Type B pancreatic cell (in vitro differentiated cells): ENCODE data around the gene ACOT4. TPM values are rescaled to one million over a fixed set of nuclear protein-coding genes. Genes with fewer than 3 reads are reported as not detected.
"Not testable (repeated sequence)": the region's sequence is repeated elsewhere in the genome, so short reads cannot be mapped to it uniquely, and the experiment has no call there.

Experiments used
- DNase-seq: peaks from one replicate; pipeline ENCODE4 v3.0.0; 2021; ENCODE audit warnings: mixed read lengths; ENCODE audit not compliant: unreplicated experiment; ENCODE audit errors: extremely low spot score
- H3K27ac Mint-ChIP-seq: 2 replicates; pipeline ENCODE4 v1.8.0; 2021; ENCODE audit warnings: mild to moderate bottlenecking, mixed read lengths
- H3K27me3 Mint-ChIP-seq: 2 replicates; pipeline ENCODE4 v1.8.0; 2021; ENCODE audit warnings: mixed read lengths
- H3K36me3 Mint-ChIP-seq: 2 replicates; pipeline ENCODE4 v1.8.0; 2021; ENCODE audit warnings: mixed read lengths
- H3K4me1 Mint-ChIP-seq: one replicate; pipeline ENCODE4 v1.8.0; 2021; ENCODE audit warnings: mixed read lengths; ENCODE audit not compliant: unreplicated experiment
- H3K4me3 Mint-ChIP-seq: 2 replicates; pipeline ENCODE4 v1.8.0; 2021; ENCODE audit warnings: mild to moderate bottlenecking, mixed read lengths
- H3K9me3 Mint-ChIP-seq: 2 replicates; pipeline ENCODE4 v1.8.0; 2021; ENCODE audit warnings: mixed read lengths
- CTCF ChIP-seq: fragments of 200-600 bp; sonication (generic); conservative IDR thresholded peaks from 2 replicates; pipeline ENCODE4 v1.5.0; 2021; ENCODE audit warnings: antibody characterized with exemption, mild to moderate bottlenecking
- long read RNA-seq: library from polyadenylated mRNA; unstranded; transcript quantifications from one replicate; pipeline ENCODE4 v2.0.0, GENCODE V29; 2020
- total RNA-seq: library from RNA; stranded (reverse); gene quantifications from 2 replicates; pipeline ENCODE4 v1.2.1, GENCODE V29; 2021; ENCODE audit warnings: low replicate concordance

ACOT4 gene, protein sequence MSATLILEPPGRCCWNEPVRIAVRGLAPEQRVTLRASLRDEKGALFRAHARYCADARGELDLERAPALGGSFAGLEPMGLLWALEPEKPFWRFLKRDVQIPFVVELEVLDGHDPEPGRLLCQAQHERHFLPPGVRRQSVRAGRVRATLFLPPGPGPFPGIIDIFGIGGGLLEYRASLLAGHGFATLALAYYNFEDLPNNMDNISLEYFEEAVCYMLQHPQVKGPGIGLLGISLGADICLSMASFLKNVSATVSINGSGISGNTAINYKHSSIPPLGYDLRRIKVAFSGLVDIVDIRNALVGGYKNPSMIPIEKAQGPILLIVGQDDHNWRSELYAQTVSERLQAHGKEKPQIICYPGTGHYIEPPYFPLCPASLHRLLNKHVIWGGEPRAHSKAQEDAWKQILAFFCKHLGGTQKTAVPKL
- 0.99 and 1.9 TPM in 2 replicates for total RNA-seq
- long read RNA-seq, transcript ACOT4-201 (3 exons, 2,362 nt), result major isoform, 8 of 11 reads
- long read RNA-seq, partial matches to known transcripts, result 0 of 11 reads
- long read RNA-seq, other reads (novel, unspliced or antisense), result 3 of 11 reads

DNA sequence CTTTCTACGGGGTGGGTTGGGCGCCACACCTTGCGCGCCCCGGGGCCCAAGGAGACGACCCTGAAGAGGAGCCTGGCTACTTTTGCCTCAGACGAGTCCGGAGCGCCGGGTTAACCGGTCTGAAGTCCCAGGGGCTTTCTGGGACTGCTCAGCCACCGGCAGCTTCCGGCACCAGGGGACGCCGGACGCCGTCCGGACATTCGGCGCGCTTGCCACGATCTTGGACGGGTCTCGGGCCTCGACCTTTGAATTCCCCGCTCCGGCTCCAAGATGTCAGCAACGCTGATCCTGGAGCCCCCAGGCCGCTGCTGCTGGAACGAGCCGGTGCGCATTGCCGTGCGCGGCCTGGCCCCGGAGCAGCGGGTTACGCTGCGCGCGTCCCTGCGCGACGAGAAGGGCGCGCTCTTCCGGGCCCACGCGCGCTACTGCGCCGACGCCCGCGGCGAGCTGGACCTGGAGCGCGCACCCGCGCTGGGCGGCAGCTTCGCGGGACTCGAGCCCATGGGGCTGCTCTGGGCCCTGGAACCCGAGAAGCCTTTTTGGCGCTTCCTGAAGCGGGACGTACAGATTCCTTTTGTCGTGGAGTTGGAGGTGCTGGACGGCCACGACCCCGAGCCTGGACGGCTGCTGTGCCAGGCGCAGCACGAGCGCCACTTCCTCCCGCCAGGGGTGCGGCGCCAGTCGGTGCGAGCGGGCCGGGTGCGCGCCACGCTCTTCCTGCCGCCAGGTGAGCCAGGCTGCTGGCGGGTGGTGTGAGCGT lies at the start of gene ACOT4:
TSS of gene ACOT4 (plus strand) at position 184 of the 760 bp plus-strand sequence. CDS start at position 271, 87 bp downstream.
- TF ChIP-seq CTCF, result peak; percentile 52
- peak within 1 kb of the TSS; percentile 83 for H3K4me3 Mint-ChIP-seq
- no peaks in the 10 kb centered on the region for H3K36me3 Mint-ChIP-seq
- no peak for DNase-seq
- no peaks in the 10 kb centered on the region for H3K9me3 Mint-ChIP-seq
- H3K27me3 Mint-ChIP-seq, result peaks cover 5% of the 10 kb centered on the region
- no peaks in the 10 kb centered on the region for H3K4me1 Mint-ChIP-seq
- peak within 1 kb of the TSS; percentile 44 for H3K27ac Mint-ChIP-seq

DNA sequence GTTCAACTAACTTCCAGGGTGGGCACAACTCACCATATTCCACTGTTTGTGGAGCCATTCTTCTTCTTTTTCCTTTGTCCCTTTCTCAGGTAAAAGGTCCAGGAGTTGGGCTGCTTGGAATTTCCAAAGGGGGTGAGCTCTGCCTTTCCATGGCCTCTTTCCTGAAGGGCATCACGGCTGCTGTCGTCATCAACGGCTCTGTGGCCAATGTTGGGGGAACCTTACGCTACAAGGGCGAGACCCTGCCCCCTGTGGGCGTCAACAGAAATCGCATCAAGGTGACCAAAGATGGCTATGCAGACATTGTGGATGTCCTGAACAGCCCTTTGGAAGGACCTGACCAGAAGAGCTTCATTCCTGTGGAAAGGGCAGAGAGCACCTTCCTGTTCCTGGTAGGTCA lies 48.7 kb upstream of the ACOT4 start:
- H3K4me3 Mint-ChIP-seq, H3K9me3 Mint-ChIP-seq, DNase-seq, H3K27ac Mint-ChIP-seq, H3K36me3 Mint-ChIP-seq, H3K4me1 Mint-ChIP-seq, H3K27me3 Mint-ChIP-seq: not testable (repeated sequence)

- not testable (repeated sequence) for DNase-seq, H3K36me3 Mint-ChIP-seq, H3K4me3 Mint-ChIP-seq, H3K4me1 Mint-ChIP-seq, H3K27ac Mint-ChIP-seq, H3K27me3 Mint-ChIP-seq, H3K9me3 Mint-ChIP-seq
Measured at GRCh38 chr14:73545353-73545752, 46.3 kb upstream of the ACOT4 start.

DNA sequence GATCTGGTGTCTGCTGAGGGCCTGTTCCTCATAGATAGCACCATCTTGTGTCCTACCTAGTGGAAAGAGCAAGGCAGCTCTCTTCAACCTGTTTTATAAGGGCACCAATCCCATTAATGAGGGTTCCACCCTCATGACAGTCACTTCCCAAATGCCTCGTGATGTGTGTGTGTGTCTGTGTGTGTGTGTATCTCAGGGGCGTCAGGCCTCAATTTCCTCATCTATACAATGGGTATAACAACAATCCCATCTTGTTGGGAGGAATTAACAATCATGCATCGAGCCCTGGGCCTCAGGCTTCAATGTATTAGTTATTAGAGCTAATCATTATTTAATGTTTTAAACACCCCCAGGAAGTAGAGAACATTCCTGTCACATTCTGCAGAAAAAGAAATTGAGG lies 42.6 kb upstream of the ACOT4 start:
- H3K27ac Mint-ChIP-seq, H3K27me3 Mint-ChIP-seq, H3K4me1 Mint-ChIP-seq, DNase-seq, H3K4me3 Mint-ChIP-seq, H3K9me3 Mint-ChIP-seq, H3K36me3 Mint-ChIP-seq: not testable (repeated sequence)

GRCh38 chr14:73549889-73550524 lies 41.7 kb upstream of the ACOT4 start:
- H3K9me3 Mint-ChIP-seq, H3K4me3 Mint-ChIP-seq, H3K4me1 Mint-ChIP-seq, DNase-seq, H3K27me3 Mint-ChIP-seq, H3K27ac Mint-ChIP-seq, H3K36me3 Mint-ChIP-seq: not testable (repeated sequence)

DNA sequence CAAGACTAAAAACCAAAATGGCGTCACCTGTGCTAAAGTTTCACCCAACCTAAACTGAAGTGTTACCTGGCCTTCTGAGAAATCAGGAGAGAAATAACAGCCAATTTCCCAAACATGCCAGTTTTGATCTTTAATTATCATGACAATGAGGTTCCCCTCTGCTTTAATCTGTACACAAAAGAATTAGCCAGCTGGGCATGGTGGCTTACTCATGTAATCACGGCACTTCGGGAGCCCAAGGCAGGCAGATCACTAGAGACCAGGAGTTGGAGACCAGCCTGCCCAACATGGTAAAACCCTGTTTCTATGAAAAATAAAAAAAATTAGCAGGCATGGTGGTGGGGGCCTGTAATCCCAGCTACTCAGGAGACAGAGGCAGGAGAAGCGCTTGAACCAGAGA lies 37.8 kb upstream of the ACOT4 start:
- H3K4me3 Mint-ChIP-seq, result no peak overlapping the region
- H3K9me3 Mint-ChIP-seq, result no peaks in the 10 kb centered on the region
- no peak overlapping the region for H3K27ac Mint-ChIP-seq
- no peak for DNase-seq
- TF ChIP-seq CTCF, result no peak
- no peaks in the 10 kb centered on the region for H3K4me1 Mint-ChIP-seq
- H3K27me3 Mint-ChIP-seq, result no peaks in the 10 kb centered on the region
- no peaks in the 10 kb centered on the region for H3K36me3 Mint-ChIP-seq

DNA sequence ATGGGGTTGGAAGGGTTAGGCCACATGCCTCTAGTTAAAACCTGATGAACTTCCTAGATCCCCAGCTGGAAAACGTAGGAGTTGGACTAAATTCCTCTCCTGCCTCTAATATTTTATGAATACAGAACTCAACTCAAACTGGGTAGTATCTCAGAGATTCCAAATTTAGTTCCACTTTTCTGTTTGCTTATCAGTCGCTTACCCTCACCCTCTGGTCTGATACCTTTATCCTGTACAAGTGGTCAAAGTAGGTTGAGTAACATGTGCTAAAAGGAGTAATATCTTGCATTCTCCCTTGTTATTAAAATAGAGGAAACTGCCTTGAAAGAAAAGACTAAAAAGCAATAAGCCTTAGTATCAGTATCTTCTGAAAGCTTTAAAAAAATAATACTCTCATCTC lies 34.5 kb upstream of the ACOT4 start:
- not testable (repeated sequence) for H3K9me3 Mint-ChIP-seq, H3K4me3 Mint-ChIP-seq, DNase-seq, H3K27ac Mint-ChIP-seq, H3K27me3 Mint-ChIP-seq, H3K36me3 Mint-ChIP-seq, H3K4me1 Mint-ChIP-seq

DNA sequence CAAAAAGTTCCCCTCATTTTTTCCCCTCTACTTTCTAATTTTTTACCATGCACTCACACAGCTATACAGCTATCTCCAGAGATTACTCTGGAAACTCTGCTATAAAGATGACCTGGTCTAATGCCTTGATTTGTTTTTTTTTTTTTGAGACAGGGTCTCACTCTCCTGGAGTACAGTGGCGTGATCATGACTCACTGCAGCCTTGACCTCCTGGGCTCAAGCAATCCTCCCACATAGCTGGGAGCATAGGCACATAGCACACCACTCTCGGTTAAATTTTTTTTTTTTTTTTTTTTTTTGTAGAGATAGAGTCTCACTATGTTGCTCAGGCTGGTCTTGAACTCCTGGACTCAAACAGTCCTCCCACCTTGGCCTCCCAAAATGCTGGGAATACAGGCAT lies 33.4 kb upstream of the ACOT4 start:
- not testable (repeated sequence) for H3K27me3 Mint-ChIP-seq, H3K27ac Mint-ChIP-seq, H3K36me3 Mint-ChIP-seq, H3K4me1 Mint-ChIP-seq, H3K4me3 Mint-ChIP-seq, DNase-seq
- peaks cover 13% of the 10 kb centered on the region for H3K9me3 Mint-ChIP-seq

GRCh38 chr14:73562256-73562655 lies 29.4 kb upstream of the ACOT4 start:
- H3K4me3 Mint-ChIP-seq, H3K27ac Mint-ChIP-seq: not testable (repeated sequence)
- peaks cover 18% of the 10 kb centered on the region for H3K9me3 Mint-ChIP-seq

DNA sequence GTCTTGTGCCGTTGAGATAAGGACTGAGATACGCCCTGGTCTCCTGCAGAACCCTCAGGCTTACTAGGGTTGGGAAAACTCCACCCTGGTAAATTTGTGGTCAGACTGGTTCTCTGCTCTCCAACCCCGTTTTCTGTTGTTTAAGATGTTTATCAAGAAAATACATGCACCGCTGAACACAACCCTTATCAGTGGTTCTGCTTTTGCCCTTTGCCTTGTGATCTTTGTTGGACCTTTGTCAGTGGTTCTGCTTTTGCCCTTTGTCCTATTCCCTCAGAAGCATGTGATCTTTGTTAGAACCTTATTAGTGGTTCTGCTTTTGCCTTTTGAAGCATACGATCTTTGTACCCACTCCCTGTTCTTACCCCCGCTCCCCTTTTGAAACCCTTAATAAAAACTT lies 29.0 kb upstream of the ACOT4 start:
- H3K4me3 Mint-ChIP-seq, H3K27ac Mint-ChIP-seq, DNase-seq, H3K27me3 Mint-ChIP-seq: not testable (repeated sequence)
- peaks cover 18% of the 10 kb centered on the region for H3K9me3 Mint-ChIP-seq
- H3K36me3 Mint-ChIP-seq, result peaks cover 16% of the 10 kb centered on the region
- H3K4me1 Mint-ChIP-seq, result peaks cover 23% of the 10 kb centered on the region

More at GRCh38 chr14:73562256-73562655, 29.4 kb upstream of the ACOT4 start:
- Mint-ChIP-seq H3K36me3 (peaks cover 16% of the 10 kb centered on the region), H3K4me1 (peaks cover 18% of the 10 kb centered on the region)
- H3K27me3 Mint-ChIP-seq, DNase-seq: not testable (repeated sequence)

- not testable (repeated sequence) for H3K4me3 Mint-ChIP-seq, DNase-seq, H3K27me3 Mint-ChIP-seq, H3K27ac Mint-ChIP-seq
- H3K9me3 Mint-ChIP-seq, result peaks cover 18% of the 10 kb centered on the region
- peaks cover 37% of the 10 kb centered on the region for H3K4me1 Mint-ChIP-seq
- peaks cover 16% of the 10 kb centered on the region for H3K36me3 Mint-ChIP-seq
Measured at GRCh38 chr14:73566431-73566830, 25.2 kb upstream of the ACOT4 start.
